ENCODE measurements around the gene GPRIN1.
A peak's percentile ranks its signal among the peaks of the same experiment; 100 is the strongest.

GPRIN1 gene

GRCh38 chr5:176574297-176574591 lies 35.7 kb downstream of the GPRIN1 start:
- TF ChIP-seq CTCF (IDR thresholded peaks at IDR 0.05; ENCODE audit: insufficient read depth, low read length, poor library complexity, severe bottlenecking) (no peak), EZH2phosphoT487 (conservative IDR thresholded peaks at IDR 0.05; ENCODE audit: low read length) (no peak)

GRCh38 chr5:176573564-176574296 lies 36.2 kb downstream of the GPRIN1 start:
- Histone ChIP-seq H3K9me2 (replicated peaks; ENCODE audit: insufficient read depth, low read length) (no peaks in the 10 kb centered on the region), H3K9ac (ENCODE audit: low read length) (no peak overlapping the region), H3K9me3 (ENCODE audit: insufficient read depth, low read length) (no peaks in the 10 kb centered on the region), H4K20me1 (ENCODE audit: low read depth, low read length) (no peaks in the 10 kb centered on the region), H2AFZ (ENCODE audit: low read depth, low read length, severe bottlenecking) (no peak overlapping the region), H3F3A (ENCODE audit: insufficient read depth) (no peaks in the 10 kb centered on the region), H3K4me3 (ENCODE audit: insufficient read depth, low read length, poor library complexity, severe bottlenecking) (no peak overlapping the region), H3K27me3 (ENCODE audit: low read length) (no peaks in the 10 kb centered on the region), H3K79me2 (ENCODE audit: insufficient read depth, low read length) (no peaks in the 10 kb centered on the region), H3K36me3 (ENCODE audit: low read length) (no peaks in the 10 kb centered on the region), H3K4me2 (ENCODE audit: low read depth, low read length, poor library complexity, severe bottlenecking) (no peak overlapping the region), H3K27ac (ENCODE audit: low read depth, low read length) (no peak overlapping the region)
- TF ChIP-seq CTCF (IDR thresholded peaks at IDR 0.05; ENCODE audit: insufficient read depth, low read length, poor library complexity, severe bottlenecking) (peak; percentile 70), EZH2phosphoT487 (conservative IDR thresholded peaks at IDR 0.05; ENCODE audit: low read length) (no peak)

More at GRCh38 chr5:176574297-176574591, 35.7 kb downstream of the GPRIN1 start:
- Histone ChIP-seq H3K27me3 (ENCODE audit: low read length) (no peaks in the 10 kb centered on the region), H2AFZ (ENCODE audit: low read depth, low read length, severe bottlenecking) (no peak overlapping the region), H3K4me2 (ENCODE audit: low read depth, low read length, poor library complexity, severe bottlenecking) (no peak overlapping the region), H3K9me2 (replicated peaks; ENCODE audit: insufficient read depth, low read length) (no peaks in the 10 kb centered on the region), H3K4me3 (ENCODE audit: insufficient read depth, low read length, poor library complexity, severe bottlenecking) (no peak overlapping the region), H3K9ac (ENCODE audit: low read length) (no peak overlapping the region), H3K27ac (ENCODE audit: low read depth, low read length) (no peak overlapping the region), H3K79me2 (ENCODE audit: insufficient read depth, low read length) (no peaks in the 10 kb centered on the region), H3F3A (ENCODE audit: insufficient read depth) (no peaks in the 10 kb centered on the region), H3K36me3 (ENCODE audit: low read length) (no peaks in the 10 kb centered on the region), H3K9me3 (ENCODE audit: insufficient read depth, low read length) (no peaks in the 10 kb centered on the region), H4K20me1 (ENCODE audit: low read depth, low read length) (no peaks in the 10 kb centered on the region)

- TF ChIP-seq CTCF (IDR thresholded peaks at IDR 0.05; ENCODE audit: insufficient read depth, low read length, poor library complexity, severe bottlenecking) (no peak), EZH2phosphoT487 (conservative IDR thresholded peaks at IDR 0.05; ENCODE audit: low read length) (no peak)
- Histone ChIP-seq H3K9ac (ENCODE audit: low read length) (no peak overlapping the region), H3K9me2 (replicated peaks; ENCODE audit: insufficient read depth, low read length) (no peaks in the 10 kb centered on the region), H3K36me3 (ENCODE audit: low read length) (no peaks in the 10 kb centered on the region), H3K79me2 (ENCODE audit: insufficient read depth, low read length) (no peaks in the 10 kb centered on the region), H3K27ac (ENCODE audit: low read depth, low read length) (no peak overlapping the region), H3K27me3 (ENCODE audit: low read length) (no peaks in the 10 kb centered on the region), H3K9me3 (ENCODE audit: insufficient read depth, low read length) (no peaks in the 10 kb centered on the region), H4K20me1 (ENCODE audit: low read depth, low read length) (no peaks in the 10 kb centered on the region), H3K4me3 (ENCODE audit: insufficient read depth, low read length, poor library complexity, severe bottlenecking) (no peak overlapping the region), H3F3A (ENCODE audit: insufficient read depth) (no peaks in the 10 kb centered on the region), H3K4me2 (ENCODE audit: low read depth, low read length, poor library complexity, severe bottlenecking) (no peak overlapping the region), H2AFZ (ENCODE audit: low read depth, low read length, severe bottlenecking) (no peak overlapping the region)
These were observed 39.9 kb downstream of the GPRIN1 start for GRCh38 chr5:176570044-176570443.

All from SU-DHL-6 (cell line).